Measurements from ENCODE around the gene ABCG1.

The ABCG1 gene

DNA sequence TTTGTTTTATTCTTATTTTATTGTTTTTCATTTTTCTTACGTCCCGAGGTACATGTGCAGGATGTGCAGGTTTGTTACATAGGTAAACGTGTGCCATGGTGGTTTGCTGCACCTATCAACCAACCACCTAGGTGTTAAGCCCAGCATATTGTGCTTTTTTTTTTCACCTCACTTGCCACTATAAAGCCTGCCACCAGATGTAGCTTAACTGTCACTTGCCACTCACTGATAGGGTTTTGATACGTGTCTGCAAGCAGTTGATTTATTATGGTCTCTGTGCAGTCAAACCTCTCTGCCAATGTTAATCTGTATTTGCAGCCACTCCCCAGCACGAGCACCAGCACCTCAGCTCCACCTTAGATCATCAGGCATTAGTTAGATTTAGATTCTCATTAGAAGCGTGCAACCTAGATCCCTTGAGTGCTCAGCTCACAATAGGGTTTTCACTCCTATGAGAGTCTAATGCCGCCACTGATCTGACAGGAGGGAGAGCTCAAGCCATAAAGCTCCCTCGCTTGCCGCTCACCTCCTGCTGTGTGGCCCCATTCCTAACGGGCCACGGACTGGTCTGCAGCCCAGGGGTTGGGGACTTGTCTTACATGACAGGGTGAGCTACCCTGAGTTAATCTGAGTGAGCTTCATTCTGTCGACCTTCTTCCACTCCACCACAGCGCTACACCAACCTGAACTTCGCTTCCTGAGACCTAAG, 17.9 kb upstream of the ABCG1 start:
- H2BK120ac ChIP-seq (ENCODE audit: low read depth, low read length): no peak overlapping the region
- H3K27ac ChIP-seq (ENCODE audit: low read depth, low read length): no peak overlapping the region
- no peaks in the 10 kb centered on the region for H3K36me3 ChIP-seq (ENCODE audit: control insufficient read depth, insufficient read depth, low read length)
- H3K4me1 ChIP-seq (ENCODE audit: control insufficient read depth, low read depth, low read length): no peaks in the 10 kb centered on the region
- no peak overlapping the region for H3K4me2 ChIP-seq (ENCODE audit: low read length)
- no peak for DNase-seq
- no peak overlapping the region for H2BK15ac ChIP-seq (replicated peaks; ENCODE audit: low read depth)
- no peak overlapping the region for H3K23ac ChIP-seq (ENCODE audit: low read length)
- H4K8ac ChIP-seq (ENCODE audit: low read depth, low read length): no peak overlapping the region
- H3K9ac ChIP-seq (ENCODE audit: low read length): no peak overlapping the region
- no peak overlapping the region for H3K18ac ChIP-seq (ENCODE audit: low read length)
- H3K4ac ChIP-seq (ENCODE audit: low read depth, low read length): no peak overlapping the region
- H2AK5ac ChIP-seq (ENCODE audit: low read length): no peak overlapping the region
- no CpG with 5 or more reads among the region's 14 CpGs for WGBS (ENCODE audit: extremely low coverage, insufficient coverage, low lambda C conversion rate)
- H3K79me1 ChIP-seq (ENCODE audit: low read length): no peaks in the 10 kb centered on the region
- no peaks in the 10 kb centered on the region for H3K79me2 ChIP-seq (ENCODE audit: control insufficient read depth, insufficient read depth, low read length)
- no peak overlapping the region for H2BK5ac ChIP-seq (ENCODE audit: low read length)
- no peak overlapping the region for H4K5ac ChIP-seq (ENCODE audit: low read length)
- H3K4me3 ChIP-seq (ENCODE audit: low read length): no peak overlapping the region
- no peaks in the 10 kb centered on the region for H3K27me3 ChIP-seq (ENCODE audit: insufficient read depth, low read length, poor library complexity)
- no peak overlapping the region for H3K56ac ChIP-seq (ENCODE audit: low read length)

DNA sequence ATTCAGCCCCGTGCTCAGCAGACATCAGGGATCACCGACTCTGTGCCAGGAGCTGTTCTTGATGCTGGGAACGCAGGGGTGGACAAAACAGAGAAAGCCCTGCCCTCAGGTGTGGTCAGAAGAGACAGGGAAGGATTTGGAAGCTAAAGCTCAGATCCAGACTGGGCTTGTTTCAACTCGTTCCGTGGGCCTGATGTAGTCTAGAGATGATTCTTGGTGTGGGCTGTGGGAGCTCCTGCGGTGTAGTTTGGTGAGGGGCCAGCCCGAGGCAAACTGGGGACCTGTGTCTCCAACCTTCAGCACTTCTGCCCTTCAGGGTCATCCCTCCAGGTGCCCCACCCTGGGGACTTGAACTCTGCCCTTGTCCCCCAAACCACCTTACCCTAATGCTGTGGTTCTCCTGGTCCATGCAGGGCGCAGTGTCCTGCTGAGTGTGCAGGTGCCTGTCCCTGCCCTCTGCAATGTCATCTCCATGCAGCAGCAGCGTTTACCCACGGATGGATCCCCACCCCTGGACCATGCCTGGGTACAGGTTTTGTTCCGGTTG, 17.3 kb upstream of the ABCG1 start:
- Histone ChIP-seq H3K36me3 (ENCODE audit: control insufficient read depth, insufficient read depth, low read length) (no peaks in the 10 kb centered on the region), H2AK5ac (ENCODE audit: low read length) (no peak overlapping the region), H3K4me2 (ENCODE audit: low read length) (no peak overlapping the region), H4K5ac (ENCODE audit: low read length) (no peak overlapping the region), H2BK15ac (replicated peaks; ENCODE audit: low read depth) (no peak overlapping the region), H3K27ac (ENCODE audit: low read depth, low read length) (no peak overlapping the region), H3K27me3 (ENCODE audit: insufficient read depth, low read length, poor library complexity) (no peaks in the 10 kb centered on the region), H3K23ac (ENCODE audit: low read length) (no peak overlapping the region), H3K4me3 (ENCODE audit: low read length) (no peak overlapping the region), H2BK120ac (ENCODE audit: low read depth, low read length) (no peak overlapping the region), H3K79me2 (ENCODE audit: control insufficient read depth, insufficient read depth, low read length) (no peaks in the 10 kb centered on the region), H2BK5ac (ENCODE audit: low read length) (no peak overlapping the region), H4K8ac (ENCODE audit: low read depth, low read length) (no peak overlapping the region), H3K9ac (ENCODE audit: low read length) (no peak overlapping the region), H3K18ac (ENCODE audit: low read length) (no peak overlapping the region), H3K4me1 (ENCODE audit: control insufficient read depth, low read depth, low read length) (no peaks in the 10 kb centered on the region), H3K79me1 (ENCODE audit: low read length) (no peaks in the 10 kb centered on the region), H3K4ac (ENCODE audit: low read depth, low read length) (no peak overlapping the region), H3K56ac (ENCODE audit: low read length) (no peak overlapping the region)
- DNase-seq: no peak
- no CpG with 5 or more reads among the region's 11 CpGs for WGBS (ENCODE audit: extremely low coverage, insufficient coverage, low lambda C conversion rate)

DNA sequence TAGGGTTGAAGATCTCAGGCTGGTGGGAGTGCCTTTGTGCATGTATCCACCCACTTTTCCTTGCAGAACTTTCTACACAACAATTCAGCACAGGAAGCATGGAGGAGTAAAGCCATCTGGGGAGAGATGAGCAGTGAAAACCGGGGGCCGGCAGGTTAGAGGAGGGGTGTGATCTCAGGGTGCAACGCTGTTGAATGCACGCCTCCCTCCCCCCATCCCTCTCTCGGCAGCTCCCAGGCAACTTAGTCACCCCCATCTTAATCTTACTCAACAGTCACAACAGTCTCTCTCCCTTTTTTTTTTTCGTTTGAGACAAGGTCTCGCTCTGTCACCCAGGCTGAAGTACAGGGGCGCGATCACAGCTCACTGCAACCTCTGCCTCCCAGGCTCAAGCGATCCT, 16.6 kb upstream of the ABCG1 start:
- no peak overlapping the region for H2BK120ac ChIP-seq (ENCODE audit: low read depth, low read length)
- no peak for DNase-seq
- H3K9ac ChIP-seq (ENCODE audit: low read length): no peak overlapping the region
- H2BK5ac ChIP-seq (ENCODE audit: low read length): no peak overlapping the region
- no peak overlapping the region for H4K5ac ChIP-seq (ENCODE audit: low read length)
- no peaks in the 10 kb centered on the region for H3K79me1 ChIP-seq (ENCODE audit: low read length)
- no peak overlapping the region for H3K4ac ChIP-seq (ENCODE audit: low read depth, low read length)
- H3K23ac ChIP-seq (ENCODE audit: low read length): no peak overlapping the region
- no peak overlapping the region for H2AK5ac ChIP-seq (ENCODE audit: low read length)
- H3K4me3 ChIP-seq (ENCODE audit: low read length): no peak overlapping the region
- H3K27ac ChIP-seq (ENCODE audit: low read depth, low read length): no peak overlapping the region
- no peak overlapping the region for H3K56ac ChIP-seq (ENCODE audit: low read length)
- no peak overlapping the region for H2BK15ac ChIP-seq (replicated peaks; ENCODE audit: low read depth)
- no peaks in the 10 kb centered on the region for H3K79me2 ChIP-seq (ENCODE audit: control insufficient read depth, insufficient read depth, low read length)
- H3K27me3 ChIP-seq (ENCODE audit: insufficient read depth, low read length, poor library complexity): no peaks in the 10 kb centered on the region
- no peak overlapping the region for H4K8ac ChIP-seq (ENCODE audit: low read depth, low read length)
- H3K4me1 ChIP-seq (ENCODE audit: control insufficient read depth, low read depth, low read length): no peaks in the 10 kb centered on the region
- no peaks in the 10 kb centered on the region for H3K36me3 ChIP-seq (ENCODE audit: control insufficient read depth, insufficient read depth, low read length)
- H3K4me2 ChIP-seq (ENCODE audit: low read length): no peak overlapping the region
- no peak overlapping the region for H3K18ac ChIP-seq (ENCODE audit: low read length)
- no CpG with 5 or more reads among the region's 10 CpGs for WGBS (ENCODE audit: extremely low coverage, insufficient coverage, low lambda C conversion rate)

- H3K9ac ChIP-seq (ENCODE audit: low read length): no peak overlapping the region
- H2BK15ac ChIP-seq (replicated peaks; ENCODE audit: low read depth): no peak overlapping the region
- no peak overlapping the region for H4K5ac ChIP-seq (ENCODE audit: low read length)
- H3K36me3 ChIP-seq (ENCODE audit: control insufficient read depth, insufficient read depth, low read length): no peaks in the 10 kb centered on the region
- H3K79me2 ChIP-seq (ENCODE audit: control insufficient read depth, insufficient read depth, low read length): no peaks in the 10 kb centered on the region
- H3K56ac ChIP-seq (ENCODE audit: low read length): no peak overlapping the region
- H3K27me3 ChIP-seq (ENCODE audit: insufficient read depth, low read length, poor library complexity): no peaks in the 10 kb centered on the region
- H3K4me1 ChIP-seq (ENCODE audit: control insufficient read depth, low read depth, low read length): no peaks in the 10 kb centered on the region
- H3K18ac ChIP-seq (ENCODE audit: low read length): no peak overlapping the region
- H3K4ac ChIP-seq (ENCODE audit: low read depth, low read length): no peak overlapping the region
- H2BK120ac ChIP-seq (ENCODE audit: low read depth, low read length): no peak overlapping the region
- H3K4me3 ChIP-seq (ENCODE audit: low read length): no peak overlapping the region
- H4K8ac ChIP-seq (ENCODE audit: low read depth, low read length): no peak overlapping the region
- WGBS (ENCODE audit: extremely low coverage, insufficient coverage, low lambda C conversion rate): no CpG with 5 or more reads among the region's 5 CpGs
- no peak for DNase-seq
- no peak overlapping the region for H2BK5ac ChIP-seq (ENCODE audit: low read length)
- no peak overlapping the region for H3K4me2 ChIP-seq (ENCODE audit: low read length)
- H3K27ac ChIP-seq (ENCODE audit: low read depth, low read length): no peak overlapping the region
- no peak overlapping the region for H2AK5ac ChIP-seq (ENCODE audit: low read length)
- no peaks in the 10 kb centered on the region for H3K79me1 ChIP-seq (ENCODE audit: low read length)
- H3K23ac ChIP-seq (ENCODE audit: low read length): no peak overlapping the region
Observed at GRCh38 chr21:42203321-42203720, 15.6 kb upstream of the ABCG1 start.

DNA sequence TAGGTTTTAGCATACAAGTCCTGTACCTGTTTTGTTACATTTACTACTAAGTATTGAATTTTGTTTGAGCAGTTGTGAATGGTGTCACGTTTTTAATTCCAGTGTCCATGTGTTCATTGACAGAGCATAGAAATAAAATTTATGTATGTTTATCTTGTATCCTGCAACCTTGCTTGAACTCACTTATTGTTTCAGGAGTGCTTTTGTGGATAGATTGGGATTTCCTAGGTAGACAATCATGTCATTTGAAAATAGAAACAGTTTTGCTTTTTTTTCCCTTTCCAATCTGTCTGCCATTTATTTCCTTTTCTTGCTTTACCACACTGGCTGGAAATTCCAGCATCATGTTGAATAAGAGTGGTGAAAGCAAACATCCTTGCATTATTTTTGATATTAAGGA, 15.0 kb upstream of the ABCG1 start:
- Histone ChIP-seq H3K4ac (ENCODE audit: low read depth, low read length) (no peak overlapping the region), H2BK5ac (ENCODE audit: low read length) (no peak overlapping the region), H3K4me3 (ENCODE audit: low read length) (no peak overlapping the region), H3K23ac (ENCODE audit: low read length) (no peak overlapping the region), H2BK15ac (replicated peaks; ENCODE audit: low read depth) (no peak overlapping the region), H3K27me3 (ENCODE audit: insufficient read depth, low read length, poor library complexity) (no peaks in the 10 kb centered on the region), H3K4me1 (ENCODE audit: control insufficient read depth, low read depth, low read length) (no peaks in the 10 kb centered on the region), H2AK5ac (ENCODE audit: low read length) (no peak overlapping the region), H3K18ac (ENCODE audit: low read length) (no peak overlapping the region), H2BK120ac (ENCODE audit: low read depth, low read length) (no peak overlapping the region), H3K79me2 (ENCODE audit: control insufficient read depth, insufficient read depth, low read length) (no peaks in the 10 kb centered on the region), H3K56ac (ENCODE audit: low read length) (no peak overlapping the region), H4K5ac (ENCODE audit: low read length) (no peak overlapping the region), H3K4me2 (ENCODE audit: low read length) (no peak overlapping the region), H4K8ac (ENCODE audit: low read depth, low read length) (no peak overlapping the region), H3K27ac (ENCODE audit: low read depth, low read length) (no peak overlapping the region), H3K79me1 (ENCODE audit: low read length) (no peaks in the 10 kb centered on the region), H3K9ac (ENCODE audit: low read length) (no peak overlapping the region), H3K36me3 (ENCODE audit: control insufficient read depth, insufficient read depth, low read length) (no peaks in the 10 kb centered on the region)
- no peak for DNase-seq
- WGBS (ENCODE audit: extremely low coverage, insufficient coverage, low lambda C conversion rate): no CpG with 5 or more reads among the region's 1 CpG

- Histone ChIP-seq H3K4ac (ENCODE audit: low read depth, low read length) (no peak overlapping the region), H3K36me3 (ENCODE audit: control insufficient read depth, insufficient read depth, low read length) (no peaks in the 10 kb centered on the region), H3K56ac (ENCODE audit: low read length) (no peak overlapping the region), H2AK5ac (ENCODE audit: low read length) (no peak overlapping the region), H3K79me1 (ENCODE audit: low read length) (no peaks in the 10 kb centered on the region), H2BK120ac (ENCODE audit: low read depth, low read length) (no peak overlapping the region), H3K4me3 (ENCODE audit: low read length) (no peak overlapping the region), H3K4me2 (ENCODE audit: low read length) (no peak overlapping the region), H3K79me2 (ENCODE audit: control insufficient read depth, insufficient read depth, low read length) (no peaks in the 10 kb centered on the region), H3K27me3 (ENCODE audit: insufficient read depth, low read length, poor library complexity) (no peaks in the 10 kb centered on the region), H4K8ac (ENCODE audit: low read depth, low read length) (no peak overlapping the region), H3K9ac (ENCODE audit: low read length) (no peak overlapping the region), H3K4me1 (ENCODE audit: control insufficient read depth, low read depth, low read length) (no peaks in the 10 kb centered on the region), H2BK5ac (ENCODE audit: low read length) (no peak overlapping the region), H3K27ac (ENCODE audit: low read depth, low read length) (no peak overlapping the region), H3K23ac (ENCODE audit: low read length) (no peak overlapping the region), H4K5ac (ENCODE audit: low read length) (no peak overlapping the region), H2BK15ac (replicated peaks; ENCODE audit: low read depth) (no peak overlapping the region), H3K18ac (ENCODE audit: low read length) (no peak overlapping the region)
- DNase-seq: no peak
- no CpG with 5 or more reads among the region's 2 CpGs for WGBS (ENCODE audit: extremely low coverage, insufficient coverage, low lambda C conversion rate)
Observed at GRCh38 chr21:42207426-42207825, 11.5 kb upstream of the ABCG1 start.
